Fibroblast of peridontal ligament (primary cell): Measurements from ENCODE around the gene OGFR.

ENCODE experiments used
- DNase-seq: peaks from one replicate; pipeline ENCODE4 v3.0.0-alpha.2; 2010; ENCODE audit errors: extremely low read depth

OGFR gene

DNA sequence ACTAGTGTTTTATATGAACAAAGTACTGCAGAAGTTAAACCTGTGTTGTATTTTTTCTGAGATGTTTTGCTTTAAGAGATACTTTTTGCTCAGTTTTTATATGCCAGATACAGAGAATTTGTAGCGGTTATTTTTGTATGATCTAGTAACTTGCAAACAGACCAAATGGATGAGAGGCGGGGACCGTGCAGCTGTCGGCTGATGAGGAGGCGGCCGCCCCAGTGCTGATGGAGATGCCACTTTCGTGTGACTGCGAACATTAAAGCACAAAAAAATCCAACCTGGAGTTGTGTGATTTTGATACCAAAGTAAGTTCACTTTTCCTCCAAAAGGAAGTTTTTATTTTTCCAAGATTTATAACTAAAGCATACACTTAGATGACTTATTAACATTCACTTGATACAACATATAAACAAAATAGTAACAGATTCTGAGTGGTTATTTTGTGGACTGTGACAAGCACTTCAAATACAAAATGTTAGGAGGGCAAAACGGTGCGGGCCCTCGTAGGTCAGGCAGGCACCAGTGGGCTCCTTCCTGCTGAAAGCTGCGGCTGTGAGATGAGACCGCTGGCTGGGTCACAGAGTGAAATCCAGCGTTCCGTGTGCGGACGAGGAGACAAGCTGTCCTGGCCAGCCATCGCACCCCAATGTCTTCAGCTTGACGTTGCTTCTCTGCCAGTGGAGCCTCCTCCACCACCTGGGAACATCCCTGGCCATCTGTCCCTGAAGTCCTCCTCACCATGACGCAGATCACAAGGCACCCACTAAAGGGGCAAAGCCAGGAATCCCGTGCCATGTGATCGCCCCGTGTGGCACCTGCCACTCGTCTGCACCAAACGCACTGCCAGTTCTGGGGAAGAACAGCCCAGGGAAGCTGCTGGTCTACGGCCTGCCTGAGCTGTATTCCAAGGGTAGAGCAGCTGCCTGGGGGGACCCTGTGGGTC is 4.0 kb upstream of the OGFR start:
- no peak for DNase-seq

DNA sequence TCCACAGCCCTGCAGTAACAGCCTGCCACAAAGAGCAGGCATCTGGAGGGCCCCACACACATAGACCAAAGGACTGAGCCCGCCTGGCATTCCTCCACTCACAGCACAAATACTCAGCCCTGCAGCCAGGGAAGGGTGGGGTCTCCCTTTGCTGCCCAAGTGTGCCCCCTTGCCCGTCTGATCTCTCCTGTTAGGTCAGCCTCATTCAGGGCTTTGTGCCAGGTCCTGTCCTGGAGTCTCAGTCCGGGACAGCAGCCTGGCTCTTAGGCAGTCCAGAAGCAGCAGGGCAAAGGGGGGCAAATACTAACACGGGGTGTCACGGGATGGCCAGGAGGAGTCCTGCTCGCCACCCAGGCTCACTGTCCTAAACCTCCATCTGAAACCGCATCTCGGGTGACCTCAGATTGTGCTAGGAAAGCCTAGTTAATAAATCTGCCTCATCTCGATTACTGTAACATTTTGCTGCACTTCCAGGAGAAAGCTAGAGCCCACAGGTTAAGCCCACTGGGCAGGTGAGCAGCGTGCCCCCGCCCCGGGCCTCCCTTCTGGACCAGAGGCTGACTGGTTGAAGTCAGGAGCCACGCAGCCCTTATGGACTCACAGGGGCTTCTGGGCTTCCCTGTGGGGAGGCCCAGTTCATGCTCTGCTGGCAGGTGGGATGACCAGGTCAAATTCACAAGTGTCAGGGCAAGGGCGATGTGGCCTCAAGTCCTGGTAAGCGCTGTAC is 3.2 kb upstream of the OGFR start:
- no peak for DNase-seq

DNA sequence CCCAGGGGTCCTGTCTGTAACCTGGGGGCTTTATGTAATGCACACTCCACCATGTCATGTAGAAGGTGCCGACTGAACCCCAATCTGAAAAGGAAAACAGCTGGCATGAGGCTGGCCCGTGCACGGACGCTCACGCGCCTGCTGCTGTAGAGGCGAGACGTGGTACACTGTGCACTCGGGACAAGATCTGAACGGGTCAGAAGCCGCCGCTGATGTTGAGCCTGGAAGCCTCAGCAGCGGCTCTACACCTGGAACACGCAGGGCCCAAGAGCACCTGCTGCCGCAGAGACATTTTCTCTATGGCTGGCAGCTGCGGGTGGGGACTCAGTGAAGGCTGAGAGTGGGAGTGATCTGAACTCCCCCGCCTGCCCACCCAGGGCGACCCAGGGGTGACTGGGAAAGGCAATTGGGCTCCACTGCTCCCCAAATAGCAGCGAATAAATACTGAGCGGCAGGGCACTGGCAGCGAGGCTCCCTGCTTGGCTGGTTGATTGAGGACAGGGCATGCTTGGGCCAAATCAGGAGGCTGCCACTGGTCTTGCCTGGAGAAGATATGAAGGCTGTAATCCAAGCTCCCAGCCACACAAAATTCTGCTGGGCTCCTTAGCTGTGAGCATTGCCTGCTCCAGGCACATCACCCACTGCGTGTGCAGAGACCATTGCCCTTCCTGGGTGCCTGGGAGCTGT is 2.5 kb upstream of the OGFR start:
- no peak for DNase-seq

GRCh38 chr20:62804021-62804626 is 511 bp upstream of the OGFR start:
- DNase-seq = no peak

DNA sequence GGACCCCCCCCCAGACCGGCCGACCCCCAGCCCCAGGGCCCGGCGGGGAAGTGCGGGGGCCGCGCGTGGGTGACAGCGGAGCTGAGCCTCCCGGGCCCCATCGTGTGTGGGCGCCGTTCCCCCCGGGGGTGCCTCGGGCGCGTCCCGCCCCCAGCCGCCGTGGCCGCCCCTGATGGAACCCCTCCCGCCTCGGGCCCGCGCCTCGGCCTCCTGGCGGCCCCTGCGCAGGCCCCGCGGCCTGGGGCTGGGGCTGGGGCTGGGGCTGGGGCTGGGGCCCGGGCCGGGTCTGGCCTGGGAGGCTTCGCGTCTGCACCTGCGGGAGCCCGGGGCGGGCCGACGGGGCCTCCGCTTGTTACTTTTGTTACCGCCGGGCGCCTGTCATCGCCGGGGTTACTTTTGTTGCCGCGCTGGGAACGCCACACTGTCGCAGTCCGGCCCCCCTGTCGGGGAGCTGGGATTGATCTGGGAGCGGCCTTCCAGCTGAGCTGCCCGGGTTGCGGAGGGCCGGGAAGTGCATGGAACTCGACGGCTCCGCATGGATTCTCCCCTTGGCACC is 598 bp downstream of the OGFR start:
- no peak for DNase-seq

DNA sequence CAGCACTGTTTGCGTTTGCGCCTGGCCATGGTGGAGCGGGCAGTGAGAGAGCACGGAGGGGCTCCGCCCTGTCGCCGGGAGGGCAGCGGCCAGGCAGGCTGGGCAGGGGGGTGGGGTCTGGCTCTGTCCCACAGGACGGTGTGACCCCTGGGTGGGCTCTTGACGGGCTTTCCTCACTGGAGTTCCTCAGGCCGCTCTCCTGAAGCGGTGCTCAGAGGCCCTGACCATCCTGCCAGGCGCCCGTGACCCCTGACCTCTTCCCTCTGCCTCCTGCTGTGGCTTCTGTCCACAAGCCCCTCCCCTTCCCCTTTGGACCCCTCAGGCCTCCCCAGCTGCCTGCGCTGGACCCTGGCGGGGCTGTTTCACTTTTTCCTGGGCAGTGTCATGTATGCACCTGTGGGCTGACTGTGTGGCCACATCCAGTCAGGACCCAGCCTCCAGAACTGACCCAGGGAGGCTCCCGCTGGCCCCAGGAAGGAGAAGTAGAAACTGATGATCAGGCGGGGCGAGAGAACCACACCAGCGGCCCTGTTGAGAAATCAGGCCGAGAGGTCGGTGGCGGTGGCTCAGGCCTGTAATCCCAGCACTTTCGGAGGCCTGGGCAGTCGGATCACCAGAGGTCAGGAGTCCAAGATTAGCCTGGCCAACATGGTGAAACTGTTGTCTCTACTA is 1.2 kb downstream of the OGFR start:
- DNase-seq = no peak

DNA sequence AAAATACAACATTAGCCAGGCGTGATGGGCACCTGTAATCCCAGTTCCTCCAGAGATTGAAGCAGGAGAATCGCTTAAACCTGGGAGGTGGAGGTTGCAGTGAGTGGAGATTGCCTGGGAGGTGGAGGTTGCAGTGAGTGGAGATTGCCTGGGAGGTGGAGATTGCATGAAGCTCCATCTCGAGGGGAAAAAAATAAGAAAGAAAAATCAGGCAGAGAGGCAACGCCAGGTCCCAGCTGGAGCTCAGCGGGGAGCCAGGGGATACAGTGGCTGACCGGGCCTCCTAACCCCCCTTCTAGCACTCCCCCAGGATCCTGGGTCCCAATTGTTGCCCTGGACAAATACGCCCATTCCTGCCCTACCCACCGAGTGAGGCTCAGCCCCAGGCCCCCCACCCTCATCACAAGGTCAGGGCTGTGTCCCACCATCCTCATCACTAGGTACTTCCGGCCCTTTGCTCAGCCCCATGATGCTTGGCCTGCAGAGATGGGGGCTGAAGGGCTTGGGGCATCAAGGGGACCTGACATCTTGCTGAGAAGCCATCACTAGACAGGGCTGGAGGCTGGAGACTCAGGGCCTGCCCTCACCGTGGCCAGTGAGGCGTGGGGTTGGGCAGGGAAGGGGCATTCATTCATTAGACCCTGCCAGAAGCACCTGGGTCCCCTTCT is 1.9 kb downstream of the OGFR start:
- DNase-seq = no peak

DNA sequence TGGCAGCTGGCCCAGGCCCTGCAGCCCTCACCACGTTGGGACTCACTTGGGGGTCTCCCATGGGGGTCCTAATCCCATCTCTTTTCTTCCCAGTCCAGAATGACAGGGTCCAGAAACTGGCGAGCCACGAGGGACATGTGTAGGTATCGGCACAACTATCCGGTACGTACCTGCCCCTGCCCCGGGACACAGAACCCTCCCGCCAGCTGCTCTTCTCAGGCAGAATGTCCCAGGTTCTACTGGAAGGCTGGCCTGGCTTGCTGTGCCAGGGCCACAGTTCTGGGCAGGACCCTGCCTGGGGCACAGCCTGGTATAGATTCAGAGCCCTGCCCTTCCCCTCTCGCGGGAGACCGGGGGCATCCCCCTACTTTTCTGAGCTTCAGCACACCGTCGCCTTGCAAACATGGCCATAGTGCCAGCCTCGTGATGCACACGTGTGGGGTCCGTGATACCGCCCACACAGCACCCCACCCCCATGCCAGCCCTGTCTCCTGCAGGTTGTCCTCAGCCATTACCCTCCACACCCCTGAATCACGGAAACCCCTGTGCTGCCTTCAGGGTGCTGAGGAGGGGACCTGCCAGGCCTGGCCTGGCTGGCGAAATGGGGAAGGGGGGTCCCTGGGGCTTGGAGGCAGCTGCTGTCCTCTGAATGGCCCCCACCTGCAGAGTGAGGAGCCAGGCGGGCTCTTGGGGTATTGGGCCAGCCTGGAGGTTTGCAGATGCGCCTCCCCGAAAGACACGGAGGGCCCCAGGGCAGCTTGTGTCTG is 3.0 kb downstream of the OGFR start:
- no peak for DNase-seq

DNA sequence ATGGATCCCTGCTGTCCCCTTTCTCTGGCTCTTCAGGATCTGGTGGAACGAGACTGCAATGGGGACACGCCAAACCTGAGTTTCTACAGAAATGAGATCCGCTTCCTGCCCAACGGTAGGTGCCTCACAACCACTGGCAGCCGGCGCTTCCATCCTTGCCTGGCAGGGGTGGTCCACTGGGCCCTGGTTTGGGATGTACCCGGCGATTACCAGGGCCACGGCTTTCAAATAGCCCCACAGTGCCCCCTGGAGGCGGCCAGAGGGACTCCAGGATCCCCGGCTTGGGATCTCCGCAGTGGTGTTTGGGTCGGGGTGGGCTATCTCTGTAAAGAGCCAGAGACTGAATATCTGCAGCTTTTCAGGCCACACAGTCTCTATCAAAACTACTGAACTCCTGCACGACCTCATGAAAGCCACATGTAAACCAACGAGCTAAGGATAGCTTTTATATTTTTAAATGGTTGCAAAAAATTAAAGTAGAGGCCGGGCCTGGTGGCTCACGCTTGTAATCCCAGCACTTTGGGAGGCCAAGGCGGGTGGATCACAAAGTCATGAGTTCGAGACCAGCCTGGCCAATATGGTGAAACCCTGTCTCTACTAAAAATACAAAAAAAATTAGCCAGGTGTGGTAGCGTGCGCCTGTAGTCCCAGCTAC is 3.7 kb downstream of the OGFR start:
- DNase-seq = peak; percentile 58

DNA sequence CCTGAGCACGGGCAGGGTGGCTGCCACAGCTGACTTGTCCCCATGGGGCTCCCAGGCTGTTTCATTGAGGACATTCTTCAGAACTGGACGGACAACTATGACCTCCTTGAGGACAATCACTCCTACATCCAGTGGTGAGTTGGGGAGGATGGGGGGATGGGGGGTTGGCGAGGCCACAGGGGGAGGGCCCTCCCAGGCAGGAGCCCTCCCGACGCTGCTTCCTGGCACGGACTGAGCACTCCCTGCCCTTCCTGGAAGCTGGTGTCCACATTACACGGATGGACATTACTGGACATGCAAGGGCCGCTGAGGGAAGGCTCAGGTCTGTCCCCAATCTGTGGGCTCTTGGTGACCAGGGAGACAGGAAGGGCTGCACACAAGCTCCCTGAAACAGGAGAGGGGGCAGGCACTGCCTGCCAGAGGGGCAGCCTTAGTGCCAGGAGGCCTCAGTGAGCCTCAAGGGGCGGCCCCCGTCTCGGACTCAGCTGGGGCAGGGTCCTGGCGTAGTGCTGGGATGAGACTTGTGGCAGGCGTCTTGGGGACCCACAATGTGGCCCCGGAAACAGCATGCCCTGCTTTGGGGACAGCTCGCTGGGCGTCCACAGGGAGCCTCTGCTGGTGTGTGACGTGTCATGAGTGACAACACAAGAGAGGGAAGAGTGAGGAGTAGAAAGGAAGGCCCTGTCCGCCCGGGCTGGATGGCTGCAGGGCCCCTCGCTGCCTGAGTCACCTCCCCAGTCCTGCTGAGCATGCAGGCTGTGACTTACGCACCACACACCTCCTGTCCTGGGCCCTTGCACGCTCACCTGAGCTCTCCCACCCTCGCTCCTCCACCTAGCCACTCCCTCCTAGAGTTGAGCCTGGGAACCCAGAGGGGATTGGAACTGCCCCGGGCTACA is 5.1 kb downstream of the OGFR start:
- no peak for DNase-seq

DNA sequence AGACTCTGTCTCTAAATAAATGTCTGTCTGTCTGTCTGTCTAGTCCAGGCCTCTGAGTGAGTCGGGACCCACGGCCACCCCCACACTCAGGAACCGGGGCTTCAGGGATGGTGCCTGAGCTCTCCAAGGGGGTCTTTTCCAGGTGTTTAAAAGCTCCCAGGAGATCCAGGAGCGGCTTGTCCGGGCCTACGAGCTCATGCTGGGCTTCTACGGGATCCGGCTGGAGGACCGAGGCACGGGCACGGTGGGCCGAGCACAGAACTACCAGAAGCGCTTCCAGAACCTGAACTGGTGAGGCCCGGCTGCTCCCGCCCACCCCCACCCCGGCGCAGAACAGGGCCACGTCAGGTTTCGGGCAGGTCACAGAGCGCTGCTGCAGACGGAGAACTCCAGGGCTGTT is 6.7 kb downstream of the OGFR start:
- no peak for DNase-seq

DNA sequence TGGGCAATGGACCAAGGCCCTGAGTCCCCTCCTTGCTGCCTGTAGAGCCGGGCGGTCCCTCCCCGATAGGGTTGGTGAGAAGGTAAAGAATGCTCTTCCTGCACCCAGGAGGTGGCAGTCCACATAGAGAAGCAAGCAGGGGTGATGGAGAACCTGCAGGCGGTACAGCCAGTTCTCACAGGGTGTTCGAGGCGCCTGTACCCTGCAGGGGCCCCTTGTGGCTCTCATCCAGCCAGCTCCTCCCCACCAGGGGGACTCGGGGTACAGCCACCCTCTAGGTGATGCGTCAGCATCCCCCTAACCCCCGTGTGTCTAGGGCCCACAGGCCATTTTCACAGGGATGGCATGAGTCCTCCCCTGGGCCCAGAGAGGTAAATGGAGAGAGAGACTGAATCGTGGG is 7.1 kb downstream of the OGFR start:
- no peak for DNase-seq

DNA sequence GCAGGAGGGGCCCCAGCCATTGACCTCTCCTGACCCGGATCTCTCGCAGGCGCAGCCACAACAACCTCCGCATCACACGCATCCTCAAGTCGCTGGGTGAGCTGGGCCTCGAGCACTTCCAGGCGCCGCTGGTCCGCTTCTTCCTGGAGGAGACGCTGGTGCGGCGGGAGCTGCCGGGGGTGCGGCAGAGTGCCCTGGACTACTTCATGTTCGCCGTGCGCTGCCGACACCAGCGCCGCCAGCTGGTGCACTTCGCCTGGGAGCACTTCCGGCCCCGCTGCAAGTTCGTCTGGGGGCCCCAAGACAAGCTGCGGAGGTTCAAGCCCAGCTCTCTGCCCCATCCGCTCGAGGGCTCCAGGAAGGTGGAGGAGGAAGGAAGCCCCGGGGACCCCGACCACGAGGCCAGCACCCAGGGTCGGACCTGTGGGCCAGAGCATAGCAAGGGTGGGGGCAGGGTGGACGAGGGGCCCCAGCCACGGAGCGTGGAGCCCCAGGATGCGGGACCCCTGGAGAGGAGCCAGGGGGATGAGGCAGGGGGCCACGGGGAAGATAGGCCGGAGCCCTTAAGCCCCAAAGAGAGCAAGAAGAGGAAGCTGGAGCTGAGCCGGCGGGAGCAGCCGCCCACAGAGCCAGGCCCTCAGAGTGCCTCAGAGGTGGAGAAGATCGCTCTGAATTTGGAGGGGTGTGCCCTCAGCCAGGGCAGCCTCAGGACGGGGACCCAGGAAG is 7.7 kb downstream of the OGFR start:
- DNase-seq = no peak

- no peak for DNase-seq
Measured at GRCh38 chr20:62812907-62813200, 8.2 kb downstream of the OGFR start.

DNA sequence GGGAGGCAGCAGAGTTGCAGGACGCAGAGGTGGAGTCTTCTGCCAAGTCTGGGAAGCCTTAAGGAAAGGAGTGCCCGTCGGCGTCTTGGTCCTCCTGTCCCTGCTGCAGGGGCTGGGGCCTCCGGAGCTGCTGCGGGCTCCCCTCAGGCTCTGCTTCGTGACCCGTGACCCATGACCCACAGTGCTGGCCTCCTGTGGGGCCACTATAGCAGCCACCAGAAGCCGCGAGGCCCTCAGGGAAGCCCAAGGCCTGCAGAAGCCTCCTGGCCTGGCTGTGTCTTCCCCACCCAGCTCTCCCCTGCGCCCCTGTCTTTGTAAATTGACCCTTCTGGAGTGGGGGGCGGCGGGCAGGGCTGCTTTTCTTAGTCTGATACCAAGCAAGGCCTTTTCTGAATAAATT is 9.0 kb downstream of the OGFR start:
- no peak for DNase-seq

GRCh38 chr20:62814060-62814708 is 9.5 kb downstream of the OGFR start:
- DNase-seq = no peak

GRCh38 chr20:62814709-62815065 is 10.1 kb downstream of the OGFR start:
- DNase-seq = no peak
